CD4-positive, alpha-beta T cell treated with Interleukin-21 for 1 hour (primary cell): ENCODE results near the gene KAZN.

Experiments used
- DNase-seq: peaks from one replicate; pipeline ENCODE4 v3.0.0-alpha.2; 2020

Gene KAZN

GRCh38 chr1:14679027-14679688, 80.7 kb downstream of the KAZN start:
- DNase-seq, result no peak

GRCh38 chr1:14681182-14681581, 82.7 kb downstream of the KAZN start:
- no peak for DNase-seq

GRCh38 chr1:14682941-14683621, 84.6 kb downstream of the KAZN start:
- no peak for DNase-seq

GRCh38 chr1:14685078-14685477, 86.6 kb downstream of the KAZN start:
- DNase-seq, result no peak

- no peak for DNase-seq
These were observed 88.2 kb downstream of the KAZN start for GRCh38 chr1:14686701-14687100.

- no peak for DNase-seq
These were observed 88.7 kb downstream of the KAZN start for GRCh38 chr1:14687147-14687546.

- no peak for DNase-seq
These were observed 91.6 kb downstream of the KAZN start for GRCh38 chr1:14689996-14690615.

GRCh38 chr1:14693949-14694348, 95.5 kb downstream of the KAZN start:
- no peak for DNase-seq

- no peak for DNase-seq
These were observed 96.1 kb downstream of the KAZN start for GRCh38 chr1:14694589-14694988.

- DNase-seq, result no peak
These were observed 98.3 kb downstream of the KAZN start for GRCh38 chr1:14696761-14697160.

GRCh38 chr1:14697353-14697752, 98.9 kb downstream of the KAZN start:
- DNase-seq, result no peak

GRCh38 chr1:14698314-14698713, 99.8 kb downstream of the KAZN start:
- no peak for DNase-seq

- DNase-seq, result no peak
These were observed 101.1 kb downstream of the KAZN start for GRCh38 chr1:14699620-14700019.

- no peak for DNase-seq
These were observed 106.4 kb downstream of the KAZN start for GRCh38 chr1:14704846-14705245.

- no peak for DNase-seq
These were observed 107.3 kb downstream of the KAZN start for GRCh38 chr1:14705824-14706223.

- no peak for DNase-seq
These were observed 108.1 kb downstream of the KAZN start for GRCh38 chr1:14706631-14707030.

GRCh38 chr1:14707531-14708445, 109.3 kb downstream of the KAZN start:
- DNase-seq, result no peak

GRCh38 chr1:14710331-14710730, 111.8 kb downstream of the KAZN start:
- no peak for DNase-seq

GRCh38 chr1:14712136-14712535, 113.7 kb downstream of the KAZN start:
- no peak for DNase-seq

- no peak for DNase-seq
These were observed 114.6 kb downstream of the KAZN start for GRCh38 chr1:14713077-14713476.

- DNase-seq, result no peak
These were observed 116.8 kb downstream of the KAZN start for GRCh38 chr1:14715266-14715665.

- no peak for DNase-seq
These were observed 117.3 kb downstream of the KAZN start for GRCh38 chr1:14715802-14716201.

GRCh38 chr1:14716474-14716873, 118.0 kb downstream of the KAZN start:
- DNase-seq, result no peak
